COR-L47 (cell line): ENCODE data around the gene SLC45A3.

Experiments
- DNase-seq: peaks from one replicate; lab custom pipeline; 2025; lab: John Stamatoyannopoulos, UW

Gene SLC45A3

DNA sequence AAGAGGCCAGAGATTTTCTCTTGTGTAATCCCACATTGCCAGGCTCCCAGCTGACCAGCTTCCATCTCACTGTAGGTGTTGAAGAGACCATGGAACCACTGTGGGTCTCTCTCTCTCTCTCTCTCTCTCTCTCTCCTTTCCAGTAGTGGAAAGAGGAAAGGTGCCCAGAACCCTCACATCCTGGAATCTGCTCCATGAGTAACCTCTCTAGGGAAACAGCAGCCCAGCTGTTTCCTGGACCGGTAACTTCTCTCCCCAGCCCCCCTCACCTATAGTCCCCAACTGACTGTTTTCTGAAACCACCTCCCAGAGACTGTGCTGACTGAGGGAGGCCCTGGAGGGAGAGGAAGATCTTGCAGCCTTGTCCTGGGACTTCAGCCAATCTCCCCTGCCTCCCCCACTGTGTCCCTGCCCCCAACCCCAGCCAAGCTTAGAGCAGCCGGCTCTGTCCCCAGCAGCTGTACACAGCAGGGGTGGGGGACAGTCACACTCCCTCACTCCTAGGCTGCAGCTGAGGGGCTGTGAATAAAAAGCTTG is 20.6 kb upstream of the SLC45A3 start:
- peak; percentile 73 for DNase-seq

DNA sequence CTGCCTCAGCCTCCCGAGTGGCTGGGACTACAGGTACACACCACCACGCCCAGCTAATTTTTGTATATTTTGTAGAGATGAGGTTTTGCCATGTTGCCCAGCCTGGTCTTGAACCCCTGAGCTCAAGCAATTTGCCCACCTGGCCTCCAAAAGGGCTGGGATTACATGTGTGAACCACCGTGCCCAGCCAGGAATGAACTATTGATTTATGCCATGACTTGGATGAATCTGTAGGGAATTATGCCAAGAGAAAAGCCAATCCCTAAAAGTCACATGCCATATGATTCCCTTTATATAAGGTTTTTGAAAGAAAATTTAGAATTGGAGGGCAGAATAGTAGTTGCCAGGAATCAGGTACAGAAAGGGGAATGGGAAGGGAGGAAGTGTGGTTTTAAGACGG is 19.1 kb upstream of the SLC45A3 start:
- DNase-seq = no peak

GRCh38 chr1:205698921-205699320 is 18.6 kb upstream of the SLC45A3 start:
- no peak for DNase-seq

GRCh38 chr1:205693421-205693991 is 13.2 kb upstream of the SLC45A3 start:
- DNase-seq = no peak

DNA sequence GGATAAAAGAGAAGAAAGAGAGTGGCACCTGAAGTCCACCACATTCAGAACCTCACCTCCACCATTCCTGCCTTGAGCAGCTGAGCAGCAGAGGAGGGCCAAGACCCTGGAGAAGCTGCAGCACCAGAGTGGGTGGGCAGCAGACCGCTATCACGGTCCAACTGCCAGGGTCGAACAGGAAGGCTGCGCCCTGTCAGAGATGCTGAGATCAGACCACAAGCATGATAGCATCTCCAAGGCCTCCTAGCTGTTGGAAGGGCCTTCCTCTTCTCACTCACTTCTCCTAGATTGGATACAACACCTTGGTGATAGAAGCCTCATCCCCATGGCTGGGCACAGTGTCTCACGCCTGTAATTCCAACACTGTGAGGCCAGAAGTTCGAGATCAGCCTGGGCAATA is 12.1 kb upstream of the SLC45A3 start:
- no peak for DNase-seq

DNA sequence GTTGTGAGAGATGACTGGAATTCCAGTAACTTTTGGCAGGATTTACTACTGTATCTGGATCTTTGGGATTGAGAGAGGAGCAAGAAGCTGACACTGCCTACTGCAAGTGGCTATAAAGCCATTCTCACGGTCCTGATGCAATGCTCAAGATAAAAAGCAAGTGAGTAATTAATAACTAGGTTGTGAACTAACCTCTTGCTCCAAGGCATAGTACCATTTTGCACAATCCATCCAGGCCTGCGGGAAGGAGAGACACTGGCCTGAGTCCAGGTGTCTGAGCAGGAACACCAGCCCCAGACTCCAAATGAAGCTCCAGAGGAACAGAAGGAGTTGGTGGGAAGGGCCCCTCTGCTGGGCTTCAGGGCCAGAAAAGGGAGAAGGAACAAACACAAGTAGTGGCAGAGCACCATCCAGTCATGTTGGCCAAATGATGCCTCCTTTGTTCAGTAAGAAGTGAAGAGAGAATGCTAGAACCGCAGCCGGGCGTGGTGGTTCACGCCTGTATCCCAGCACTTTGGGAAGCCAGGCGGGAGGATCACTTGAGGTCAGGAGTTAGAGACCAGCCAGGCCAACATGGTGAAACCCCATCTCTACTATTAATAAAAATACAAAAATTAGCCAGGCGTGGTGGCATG is 9.9 kb upstream of the SLC45A3 start:
- no peak for DNase-seq

DNA sequence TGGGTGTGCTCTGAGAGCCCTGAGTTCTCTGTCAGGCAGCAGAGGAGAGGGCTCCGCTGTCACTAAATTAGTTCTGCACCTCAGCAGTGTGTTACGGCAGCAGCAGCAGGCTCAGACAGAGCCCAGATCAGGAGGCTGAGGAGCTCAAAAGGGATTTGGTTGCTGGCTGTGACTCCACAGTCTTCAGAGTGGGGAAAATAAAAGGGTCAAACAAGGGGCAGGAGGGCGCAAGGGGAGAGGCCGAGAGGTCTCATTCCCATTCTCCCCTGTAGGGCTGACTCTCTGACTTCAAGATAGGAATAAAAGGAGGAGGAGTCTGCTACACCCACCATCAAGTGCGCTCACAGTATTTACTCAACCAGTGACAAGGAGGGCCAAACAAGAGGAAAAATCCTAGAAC is 9.2 kb upstream of the SLC45A3 start:
- no peak for DNase-seq

- DNase-seq = no peak
These were observed 8.1 kb upstream of the SLC45A3 start for GRCh38 chr1:205688171-205689080.

GRCh38 chr1:205687242-205687641 is 6.9 kb upstream of the SLC45A3 start:
- no peak for DNase-seq

DNA sequence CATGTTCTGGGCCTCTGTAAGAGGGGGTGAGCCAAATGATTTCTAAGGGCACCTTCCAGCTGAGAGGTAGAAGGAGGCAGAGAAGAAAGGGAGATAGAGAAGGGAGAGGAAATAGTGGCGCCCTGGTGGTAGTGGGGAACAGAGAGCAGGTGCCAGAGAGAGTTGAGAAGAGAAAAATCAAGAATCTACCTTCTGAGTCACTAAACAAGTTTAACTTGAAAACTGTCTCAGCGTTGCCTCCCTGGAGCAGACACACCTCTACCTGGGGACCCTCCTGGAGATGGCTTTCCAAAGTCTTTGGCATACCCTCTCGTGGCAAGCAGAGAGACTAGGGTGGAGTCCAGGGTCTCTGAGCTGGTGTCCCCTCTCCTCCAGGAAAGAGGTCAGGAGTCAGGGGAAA is 1.1 kb upstream of the SLC45A3 start:
- no peak for DNase-seq

GRCh38 chr1:205678286-205679111 is 1.8 kb downstream of the SLC45A3 start:
- DNase-seq = no peak

DNA sequence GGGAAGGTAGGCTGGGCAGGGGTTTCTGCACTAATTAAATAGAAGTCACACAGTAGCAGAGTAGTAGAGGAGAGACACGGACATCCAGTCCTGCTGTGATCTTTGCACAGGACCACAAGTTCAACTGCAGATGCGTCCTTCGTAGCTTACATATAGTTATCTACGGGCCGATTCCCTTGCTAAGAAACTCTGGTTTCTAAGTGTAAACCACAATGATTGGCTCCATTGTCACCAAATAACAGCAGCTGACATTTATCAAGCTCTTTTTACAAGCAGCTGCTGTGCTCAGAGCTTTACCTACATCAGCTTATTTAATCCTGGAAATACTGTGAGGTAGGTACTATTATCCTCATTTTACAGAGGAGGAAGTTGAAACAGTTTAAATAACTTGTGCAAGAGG is 3.1 kb downstream of the SLC45A3 start:
- DNase-seq = no peak

DNA sequence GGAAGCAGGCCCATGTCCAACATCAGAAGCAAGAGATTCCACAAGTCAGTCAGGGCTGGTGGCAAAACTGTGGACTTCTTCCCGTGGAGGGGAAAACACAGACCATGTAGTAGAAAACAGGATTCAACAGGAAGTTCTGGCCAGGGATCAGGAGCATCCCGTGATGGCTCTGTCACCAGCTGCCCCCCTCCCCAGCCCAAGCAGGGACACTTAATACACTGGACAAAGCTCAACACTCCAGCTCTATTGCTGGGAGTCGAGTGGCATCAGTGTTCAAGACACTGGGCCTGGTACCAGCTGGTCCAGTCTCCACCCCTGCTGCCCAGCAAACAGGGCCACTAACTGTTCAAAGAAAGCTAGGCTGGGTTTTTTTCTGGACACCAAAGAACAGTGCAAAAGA is 3.7 kb downstream of the SLC45A3 start:
- DNase-seq = no peak

DNA sequence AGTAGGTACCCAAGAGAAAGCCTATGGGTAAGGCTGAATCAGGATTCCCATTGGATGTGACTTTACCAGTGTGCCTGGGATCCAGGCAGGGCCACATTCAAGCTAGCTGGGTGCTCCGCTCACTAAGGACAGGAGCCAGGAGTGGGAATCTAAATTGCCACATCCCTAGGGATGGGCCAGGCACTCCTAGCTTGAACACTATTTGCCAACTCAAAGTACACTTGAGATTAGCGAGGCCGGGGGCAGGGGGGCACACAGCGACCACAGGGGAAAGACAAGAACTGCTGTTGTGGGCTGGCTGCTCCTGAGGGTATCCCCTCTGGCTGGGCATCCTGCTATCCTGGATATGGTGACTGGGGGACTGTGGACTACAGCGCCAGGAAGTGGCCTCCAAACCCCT is 4.3 kb downstream of the SLC45A3 start:
- no peak for DNase-seq

GRCh38 chr1:205675247-205675646 is 5.1 kb downstream of the SLC45A3 start:
- no peak for DNase-seq

DNA sequence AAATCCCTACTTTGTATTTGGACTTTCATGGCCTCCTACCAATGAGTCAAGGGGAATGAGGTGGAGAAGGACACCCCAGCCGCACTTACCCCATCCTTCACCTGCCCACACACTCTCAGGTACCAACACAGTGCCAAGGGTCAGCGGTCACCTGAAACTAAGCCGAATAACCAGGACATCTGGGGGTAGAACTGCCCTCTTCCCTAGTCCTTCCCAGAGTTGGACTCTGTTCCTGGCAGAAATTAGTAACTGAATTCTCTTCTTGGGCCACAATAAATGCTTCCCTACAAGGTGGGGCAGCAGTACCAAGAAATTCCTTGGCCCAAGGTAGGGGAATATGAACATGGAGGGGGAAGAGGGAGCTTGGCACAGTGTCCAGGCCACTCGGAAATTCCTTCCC is 7.3 kb downstream of the SLC45A3 start:
- DNase-seq = no peak

DNA sequence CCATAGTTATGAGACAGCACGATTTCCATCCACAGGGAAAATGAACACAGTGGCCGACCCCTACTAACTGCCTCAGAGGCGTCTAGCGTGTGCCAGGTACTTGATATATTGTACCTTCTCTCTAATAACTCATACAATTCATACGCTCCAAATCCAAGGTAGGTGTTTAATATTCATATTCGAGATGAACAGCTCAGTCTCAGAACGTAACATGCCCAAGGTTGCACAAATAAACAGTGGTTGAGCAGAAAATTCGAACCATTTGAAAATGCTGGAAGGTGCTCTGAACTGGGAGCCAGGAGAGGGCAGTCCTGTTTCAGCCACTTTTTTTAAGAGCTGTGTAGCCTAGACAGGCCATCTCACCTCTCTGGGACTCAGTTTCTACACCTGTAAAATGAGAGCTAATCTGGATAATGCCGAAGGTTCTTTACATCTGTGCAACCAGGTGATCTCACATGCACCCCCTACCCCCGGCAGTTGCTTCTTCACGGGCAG is 7.9 kb downstream of the SLC45A3 start:
- DNase-seq = no peak

DNA sequence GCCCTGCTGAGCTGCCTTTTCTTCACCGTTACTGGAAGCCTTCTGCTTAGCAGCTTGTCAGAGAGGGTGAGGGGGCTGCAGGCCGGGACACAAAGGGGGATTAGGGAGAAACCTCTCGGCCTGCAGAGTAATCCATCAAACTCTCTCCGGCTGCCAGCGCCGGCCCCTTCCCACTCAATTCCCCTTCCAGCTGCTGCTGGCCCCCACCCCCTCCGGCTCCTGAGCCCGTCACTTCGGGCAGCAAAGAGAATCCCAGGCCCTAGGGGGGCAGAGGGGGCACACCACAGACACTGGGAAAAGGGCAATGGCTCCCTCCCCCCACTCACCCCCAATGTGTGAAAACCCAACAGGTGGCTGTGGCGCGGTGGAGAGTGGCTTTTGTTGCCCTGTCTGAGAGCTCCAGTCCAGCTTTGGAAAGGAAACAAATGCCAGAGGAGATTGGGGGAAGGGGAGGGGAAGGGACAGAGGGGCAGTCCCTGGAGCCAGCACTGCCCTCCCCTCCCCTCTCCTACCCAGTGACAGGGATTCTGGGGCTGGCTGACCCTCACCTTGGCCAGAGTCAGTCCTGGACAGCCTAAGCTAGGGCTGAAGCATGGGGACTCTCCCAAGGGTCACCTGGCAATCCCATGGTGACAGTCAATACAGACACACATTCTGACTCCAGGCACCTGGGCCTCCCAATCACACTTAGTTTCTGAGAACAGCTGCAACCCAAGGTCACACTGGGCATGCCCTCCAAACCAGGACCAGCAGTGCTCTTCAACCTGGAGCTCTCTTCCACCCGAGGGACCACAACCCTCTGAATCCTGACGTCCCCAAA is 9.5 kb downstream of the SLC45A3 start:
- DNase-seq = no peak

- DNase-seq = no peak
These were observed 10.2 kb downstream of the SLC45A3 start for GRCh38 chr1:205670150-205670446.

DNA sequence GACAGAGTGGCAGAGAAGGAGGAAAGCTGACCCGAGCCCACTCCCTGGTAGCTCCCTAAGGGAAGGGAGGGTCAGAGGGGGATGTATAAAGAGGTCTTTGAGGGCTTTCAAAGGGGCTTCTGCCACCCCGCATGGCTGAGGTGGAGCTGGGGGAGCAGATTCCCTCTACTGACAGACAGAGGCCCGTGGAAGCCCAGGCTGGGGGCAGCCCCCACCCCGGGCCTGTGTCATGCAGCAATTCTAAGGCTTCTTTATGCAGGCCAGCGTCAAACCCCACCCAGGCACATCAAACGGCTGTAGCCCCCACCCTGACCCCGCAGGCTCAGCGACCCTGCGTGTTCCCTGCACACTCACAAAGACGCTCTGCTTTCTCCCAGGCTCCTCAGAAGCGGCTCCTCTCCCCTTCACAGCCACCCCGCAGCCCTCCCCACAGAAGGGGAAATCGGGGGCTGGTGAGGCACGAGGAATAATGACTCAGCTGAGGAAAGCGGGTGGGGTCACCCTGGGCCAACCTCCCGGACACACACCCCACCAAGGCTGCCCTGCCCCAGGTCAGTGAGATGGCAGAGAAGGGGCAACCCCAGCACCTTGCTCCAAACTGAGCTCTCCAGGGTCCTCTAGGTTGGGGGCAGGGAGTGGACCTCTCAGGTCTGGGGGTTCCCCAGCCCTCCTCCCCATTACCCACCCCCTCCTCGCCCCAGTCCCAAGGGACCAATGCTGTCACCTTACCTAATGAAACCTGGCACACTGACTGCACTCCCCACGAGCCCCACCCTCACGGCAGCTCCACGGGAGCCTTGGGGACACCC is 10.8 kb downstream of the SLC45A3 start:
- DNase-seq = no peak
